Iris pigment epithelial cell (primary cell): Measurements from ENCODE around the gene ATRAID.
A peak's percentile ranks its signal among the peaks of the same experiment; 100 is the strongest.
"Not testable (repeated sequence)": the region's sequence is repeated elsewhere in the genome, so short reads cannot be mapped to it uniquely, and the experiment has no call there.

Experiments
- DNase-seq: peaks from one replicate; pipeline ENCODE4 v3.0.0-alpha.2; 2011; ENCODE audit warnings: low read depth

ATRAID gene

DNA sequence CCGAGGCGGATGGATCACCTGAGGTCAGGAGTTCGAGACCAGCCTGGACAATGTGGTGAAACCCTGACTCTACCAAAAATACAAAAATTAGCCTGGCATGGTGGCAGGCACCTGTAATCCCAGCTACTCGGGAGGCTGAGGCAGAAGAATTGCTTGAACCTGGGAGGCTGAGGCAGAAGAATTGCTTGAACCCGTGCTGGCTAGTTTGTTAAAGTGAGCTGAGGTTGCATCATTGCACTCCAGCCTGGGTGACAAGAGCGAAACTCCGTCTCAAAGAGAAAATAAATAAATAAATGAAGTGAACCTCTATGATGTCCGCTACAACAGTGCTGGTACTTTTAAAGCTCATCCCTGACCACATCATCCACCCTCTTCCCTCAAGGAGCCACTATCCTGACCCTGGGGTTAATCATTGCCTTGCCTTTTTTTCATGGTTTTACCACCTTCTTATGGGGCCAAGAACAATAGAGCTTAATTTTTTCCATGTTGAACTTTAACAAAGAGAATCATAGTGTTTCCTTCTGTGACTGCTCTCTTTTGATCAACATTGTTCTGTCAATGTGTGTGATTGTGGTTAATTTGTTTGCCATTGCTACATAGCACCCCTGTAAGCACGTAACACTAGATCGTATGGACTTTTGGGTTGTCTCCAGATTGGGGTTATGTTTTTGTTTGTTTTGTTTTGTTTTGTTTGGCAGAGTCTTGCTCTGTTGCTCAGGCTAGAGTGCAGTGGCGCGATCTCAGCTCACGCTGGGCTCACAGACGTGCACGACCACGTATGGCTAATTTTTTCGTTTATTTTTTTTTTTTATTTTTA lies 17.1 kb upstream of the ATRAID start:
- peak; percentile 25 for DNase-seq

DNA sequence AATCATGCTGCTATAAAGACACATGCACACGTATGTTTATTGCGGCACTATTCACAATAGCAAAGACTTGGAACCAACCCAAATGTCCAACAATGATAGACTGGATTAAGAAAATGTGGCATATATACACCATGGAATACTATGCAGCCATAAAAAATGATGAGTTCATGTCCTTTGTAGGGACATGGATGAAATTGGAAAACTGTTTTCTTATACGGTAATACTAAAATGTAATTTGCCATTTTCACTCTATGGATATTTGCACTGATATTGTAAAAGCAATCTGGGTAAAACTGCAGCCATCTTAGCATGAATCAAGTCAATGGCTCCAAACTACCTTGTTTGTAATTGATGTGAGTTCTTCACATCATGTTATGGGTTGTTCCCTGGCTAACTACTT lies 16.0 kb upstream of the ATRAID start:
- DNase-seq: not testable (repeated sequence)

DNA sequence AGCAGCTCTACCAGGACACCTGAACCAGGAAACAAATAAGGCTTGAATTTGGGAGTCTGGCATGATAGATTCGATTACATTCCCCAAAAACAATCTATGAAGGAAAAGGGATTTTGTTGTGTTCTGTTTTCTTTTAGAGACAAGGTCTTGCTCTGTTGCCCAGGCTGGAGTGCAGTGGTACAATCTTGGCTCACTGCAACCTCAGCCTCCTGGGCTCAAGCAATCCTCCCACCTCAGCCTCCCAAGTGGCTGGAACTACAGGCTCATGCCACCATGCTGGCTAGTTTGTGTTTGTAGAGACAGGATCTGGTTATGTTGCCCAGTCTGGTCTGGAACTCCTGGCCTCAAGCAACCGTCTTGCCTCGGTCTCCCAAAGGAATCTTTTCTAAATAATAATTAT lies 13.8 kb upstream of the ATRAID start:
- not testable (repeated sequence) for DNase-seq

DNA sequence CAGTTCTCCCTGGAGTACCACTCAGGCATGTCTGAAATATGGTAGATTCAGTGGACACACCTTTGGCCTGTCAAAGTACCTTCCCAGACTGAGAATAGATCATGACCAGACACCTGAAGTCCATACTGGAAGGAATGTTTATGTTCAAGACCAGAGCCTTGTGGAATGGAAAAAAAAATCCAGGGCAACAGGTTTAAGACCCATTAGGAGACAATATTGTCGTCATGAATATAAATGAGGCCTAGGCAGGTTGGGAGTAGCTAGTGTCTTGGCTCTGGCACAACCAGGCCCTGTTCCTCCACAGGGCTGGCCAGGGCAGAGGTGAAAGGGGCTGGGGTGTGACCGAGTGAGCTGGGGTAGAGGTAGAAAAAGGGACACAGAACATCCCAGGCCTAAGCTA lies 13.2 kb upstream of the ATRAID start:
- DNase-seq: no peak

GRCh38 chr2:27199241-27199640 lies 12.6 kb upstream of the ATRAID start:
- DNase-seq: no peak

- DNase-seq: no peak
Measured at GRCh38 chr2:27201675-27202074, 10.2 kb upstream of the ATRAID start.

- peak; percentile 70 for DNase-seq
Measured at GRCh38 chr2:27202854-27203253, 9.0 kb upstream of the ATRAID start.

GRCh38 chr2:27203741-27204140 lies 8.1 kb upstream of the ATRAID start:
- no peak for DNase-seq

GRCh38 chr2:27204566-27204965 lies 7.3 kb upstream of the ATRAID start:
- no peak for DNase-seq

GRCh38 chr2:27205206-27205605 lies 6.6 kb upstream of the ATRAID start:
- DNase-seq: no peak

- DNase-seq: no peak
Measured at GRCh38 chr2:27206346-27206745, 5.5 kb upstream of the ATRAID start.

DNA sequence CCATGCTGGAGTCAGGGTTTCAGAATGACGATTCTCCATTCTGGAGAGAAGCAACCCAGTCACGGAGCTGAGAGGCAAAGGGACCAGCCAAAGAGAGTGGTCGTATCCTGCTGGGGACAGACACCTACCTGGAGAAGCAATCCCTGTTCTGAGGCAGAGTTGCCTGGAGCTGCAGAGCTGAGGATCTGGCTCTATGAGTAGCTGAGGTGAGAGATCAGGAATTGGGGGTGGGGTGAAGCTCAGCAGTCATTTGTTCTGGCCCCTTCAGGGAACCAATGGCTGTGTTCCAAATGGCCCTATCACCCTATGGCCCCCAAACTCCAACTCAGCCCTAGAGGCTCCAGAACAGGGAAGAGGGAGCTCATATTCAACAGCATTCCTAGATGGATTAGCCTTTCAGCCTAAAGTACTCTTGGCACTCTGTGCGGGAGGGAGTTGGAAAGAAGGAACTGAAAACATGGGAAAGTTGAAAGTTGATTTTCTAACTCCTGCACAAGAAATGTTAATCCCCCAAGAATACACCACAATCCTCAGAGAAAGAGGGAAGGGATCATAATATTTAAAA lies 3.3 kb upstream of the ATRAID start:
- no peak for DNase-seq

DNA sequence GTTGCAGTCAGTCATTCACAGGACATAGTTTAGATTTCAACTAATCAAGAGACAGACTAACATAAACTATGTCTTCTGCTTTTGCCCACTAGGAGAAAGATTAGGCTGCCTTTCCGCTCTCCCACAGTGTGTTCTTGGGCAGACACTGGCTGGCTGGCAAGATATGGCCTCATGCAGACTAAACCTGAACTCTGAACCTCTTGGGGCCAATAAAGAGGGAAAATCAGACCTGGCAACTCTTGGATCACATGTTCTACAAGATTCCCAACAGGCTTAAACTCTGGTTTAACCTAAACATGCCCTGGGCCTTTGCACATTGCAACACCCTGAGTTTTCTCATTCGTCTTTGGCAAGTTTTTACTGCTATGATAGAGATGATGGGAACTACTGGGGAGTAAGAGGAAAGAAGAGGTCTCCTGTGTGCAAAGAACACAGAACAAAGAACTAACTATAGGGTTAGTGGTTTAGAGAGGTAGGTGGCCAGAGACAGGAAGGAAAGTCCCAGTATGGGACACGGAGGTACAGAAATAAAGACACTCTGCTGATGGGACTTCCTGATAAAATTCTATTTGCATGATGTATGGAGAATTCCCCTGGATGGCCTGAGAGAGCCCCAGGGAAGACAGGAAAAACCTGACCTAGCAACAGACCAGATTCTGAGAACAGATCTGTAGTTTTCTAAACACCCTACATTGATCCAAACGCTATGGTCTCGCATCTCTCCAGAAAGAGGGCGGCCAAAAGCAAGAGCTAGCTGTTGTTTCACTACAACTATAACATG lies 2.0 kb upstream of the ATRAID start:
- peak; percentile 51 for DNase-seq

DNA sequence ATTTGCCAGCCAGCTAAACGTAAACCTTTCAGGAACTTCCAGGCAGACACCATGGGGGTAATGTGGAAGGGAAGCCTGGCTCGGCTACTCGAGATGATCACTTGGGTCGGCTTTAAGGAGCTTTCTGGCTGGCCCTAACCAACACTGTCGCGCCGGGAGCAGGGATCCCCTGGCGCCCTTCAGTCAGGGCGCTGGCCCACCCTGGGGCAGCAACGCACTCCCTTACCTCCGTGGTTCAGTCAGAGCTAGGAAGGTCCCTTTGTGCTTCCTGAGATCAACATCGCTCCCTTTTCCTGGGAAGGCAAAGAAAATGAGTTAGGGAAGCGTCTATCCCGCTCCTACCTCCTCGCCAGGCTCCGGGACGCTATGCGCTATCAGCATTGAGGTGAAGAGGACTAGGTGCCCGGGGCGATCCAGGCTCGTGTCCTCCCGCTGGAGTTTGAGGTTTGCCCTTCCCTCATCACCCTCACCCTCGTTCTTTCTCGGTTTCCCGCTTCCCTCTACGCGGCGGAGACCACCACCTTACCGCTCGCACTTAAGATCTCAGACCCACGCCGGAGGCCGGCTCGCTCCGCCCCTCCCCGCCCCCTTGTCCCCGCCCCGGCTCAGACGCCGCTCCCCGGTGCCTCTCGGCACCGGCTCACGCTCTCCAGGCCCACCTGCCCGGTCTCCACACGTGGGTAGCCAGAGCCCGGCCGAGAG lies 449 bp upstream of the ATRAID start:
- DNase-seq: peak; percentile 14

DNA sequence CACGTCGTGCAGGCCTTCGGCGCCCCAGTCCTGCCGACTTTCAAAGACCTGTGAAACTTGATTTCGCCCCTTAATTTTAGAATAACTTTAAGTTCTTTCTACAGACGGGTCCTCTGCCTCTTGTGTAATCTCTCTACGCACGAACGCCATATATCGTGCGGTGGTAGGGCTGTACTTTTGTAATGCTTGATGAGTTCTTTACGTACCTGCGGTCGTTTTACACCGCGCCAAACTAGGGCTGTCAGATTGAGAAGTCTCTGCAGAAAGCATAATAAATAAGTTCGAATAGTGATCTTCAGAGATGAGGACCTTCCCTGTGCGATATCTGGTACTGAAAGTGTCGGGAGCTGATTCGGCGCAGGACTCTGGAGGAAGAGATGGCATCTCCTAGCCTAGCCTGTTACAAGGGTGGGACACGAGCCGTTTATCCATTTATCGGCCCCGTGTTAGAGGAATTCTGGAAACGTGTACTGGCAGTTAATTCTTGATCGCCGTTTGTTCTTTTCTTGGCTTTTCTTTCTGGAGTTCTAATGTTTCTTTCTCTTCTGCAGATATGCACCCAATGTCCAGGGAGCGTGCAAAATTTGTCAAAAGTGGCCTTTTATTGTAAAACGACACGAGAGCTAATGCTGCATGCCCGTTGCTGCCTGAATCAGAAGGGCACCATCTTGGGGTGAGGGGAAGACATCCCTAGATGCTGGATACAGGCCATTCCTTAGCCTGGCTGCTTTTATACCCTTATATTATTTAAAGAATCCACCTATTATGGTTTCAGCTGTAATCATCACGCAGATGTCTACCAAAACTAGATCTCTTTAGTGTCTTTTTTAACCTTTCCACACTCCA lies 1.0 kb downstream of the ATRAID start:
- peak; percentile 83 for DNase-seq

- peak; percentile 19 for DNase-seq
Measured at GRCh38 chr2:27214941-27215340, 3.1 kb downstream of the ATRAID start.

- DNase-seq: no peak
Measured at GRCh38 chr2:27216416-27217137, 4.7 kb downstream of the ATRAID start.

DNA sequence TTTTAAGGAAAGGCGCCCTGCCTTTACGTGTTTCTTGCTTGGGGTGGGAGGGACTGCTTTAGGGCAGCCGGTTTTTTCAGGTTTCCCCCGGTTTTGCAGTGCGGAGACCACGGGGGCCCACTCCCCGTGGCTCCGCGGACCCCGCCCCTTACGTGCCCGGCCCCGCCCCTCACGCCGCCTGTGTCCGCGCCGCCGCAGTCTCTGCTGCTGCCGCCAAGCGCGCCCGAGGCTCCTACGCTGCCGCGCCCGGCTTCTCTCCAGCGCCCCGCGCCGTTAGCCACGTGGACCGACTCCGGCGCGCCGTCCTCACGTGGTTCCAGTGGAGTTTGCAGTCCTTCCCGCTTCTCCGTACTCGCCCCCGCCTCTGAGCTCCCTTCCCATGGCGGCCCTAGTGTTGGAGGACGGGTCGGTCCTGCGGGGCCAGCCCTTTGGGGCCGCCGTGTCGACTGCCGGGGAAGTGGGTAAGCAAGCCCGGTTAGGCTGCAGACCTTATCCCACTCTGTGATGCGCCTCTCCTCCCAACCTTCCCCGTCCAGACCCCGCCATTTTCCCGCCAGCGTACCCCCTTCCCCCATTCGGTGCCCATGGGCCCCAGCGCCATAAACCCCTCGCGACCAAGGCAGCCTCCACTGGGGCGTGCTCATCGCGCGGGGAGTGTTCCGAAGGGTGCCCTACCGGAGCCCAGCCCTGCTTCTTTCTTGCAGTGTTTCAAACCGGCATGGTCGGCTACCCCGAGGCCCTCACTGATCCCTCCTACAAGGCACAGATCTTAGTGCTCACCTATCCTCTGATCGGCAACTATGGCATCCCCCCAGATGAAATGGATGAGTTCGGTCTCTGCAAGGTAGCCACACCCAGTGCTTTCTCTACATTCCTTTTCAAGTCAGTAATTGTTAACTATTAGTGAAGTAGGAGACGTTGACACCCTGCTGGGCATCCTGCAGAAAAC lies 5.6 kb downstream of the ATRAID start, which contains the start of gene CAD:
CAD (plus strand) TSS at position 197 of the 949 bp plus-strand sequence; CDS start at position 380, 183 bp downstream.
- DNase-seq: peak; percentile 88

DNA sequence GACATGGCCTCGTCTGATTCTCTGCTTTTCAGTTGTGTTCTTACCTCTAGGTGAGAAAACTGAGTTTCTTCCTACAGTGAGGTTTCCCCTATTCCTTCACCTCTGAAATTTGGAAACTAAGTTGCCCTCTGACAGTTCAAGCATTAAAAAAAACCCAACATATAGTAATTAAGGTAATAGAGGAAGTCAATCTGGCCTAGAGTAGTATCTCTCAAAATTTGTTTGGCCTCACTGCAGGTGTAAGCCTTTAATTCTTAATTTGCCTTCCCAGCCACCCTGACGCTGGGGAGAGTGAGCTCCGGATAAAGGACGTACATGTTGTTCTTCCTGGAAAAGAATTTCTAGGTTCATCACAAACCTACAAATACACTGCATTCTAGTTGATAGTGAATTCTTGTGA lies 6.8 kb downstream of the ATRAID start:
- DNase-seq: no peak
